ENCODE data around the gene EIF3D. TPM values are rescaled to one million over a fixed set of nuclear protein-coding genes. Genes with fewer than 3 reads are reported as not detected.
"Not testable (repeated sequence)": the region's sequence is repeated elsewhere in the genome, so short reads cannot be mapped to it uniquely, and the experiment has no call there.

Gene EIF3D
- total RNA-seq, 1 donor = 393 TPM

DNA sequence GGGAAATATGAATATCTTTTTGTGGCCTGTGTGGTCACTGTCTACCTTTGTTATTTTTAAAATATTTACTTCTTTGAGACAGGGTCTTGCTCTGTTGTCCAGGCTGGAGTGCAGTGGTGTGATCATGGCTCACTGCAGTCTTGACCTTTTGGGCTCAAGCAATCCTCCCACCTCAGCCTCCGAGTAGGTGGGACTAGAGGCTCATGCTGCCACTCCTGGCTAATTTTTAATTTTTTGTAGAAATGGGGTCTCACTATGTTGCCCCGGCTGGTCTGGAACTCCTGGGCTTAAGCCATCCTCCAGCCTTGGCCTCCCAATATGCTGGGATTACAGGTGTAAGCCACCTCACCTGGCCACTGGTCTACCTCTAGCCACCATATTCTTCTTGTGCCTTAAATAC, 3.5 kb upstream of the EIF3D start:
- TF ChIP-seq, protein P1, sequence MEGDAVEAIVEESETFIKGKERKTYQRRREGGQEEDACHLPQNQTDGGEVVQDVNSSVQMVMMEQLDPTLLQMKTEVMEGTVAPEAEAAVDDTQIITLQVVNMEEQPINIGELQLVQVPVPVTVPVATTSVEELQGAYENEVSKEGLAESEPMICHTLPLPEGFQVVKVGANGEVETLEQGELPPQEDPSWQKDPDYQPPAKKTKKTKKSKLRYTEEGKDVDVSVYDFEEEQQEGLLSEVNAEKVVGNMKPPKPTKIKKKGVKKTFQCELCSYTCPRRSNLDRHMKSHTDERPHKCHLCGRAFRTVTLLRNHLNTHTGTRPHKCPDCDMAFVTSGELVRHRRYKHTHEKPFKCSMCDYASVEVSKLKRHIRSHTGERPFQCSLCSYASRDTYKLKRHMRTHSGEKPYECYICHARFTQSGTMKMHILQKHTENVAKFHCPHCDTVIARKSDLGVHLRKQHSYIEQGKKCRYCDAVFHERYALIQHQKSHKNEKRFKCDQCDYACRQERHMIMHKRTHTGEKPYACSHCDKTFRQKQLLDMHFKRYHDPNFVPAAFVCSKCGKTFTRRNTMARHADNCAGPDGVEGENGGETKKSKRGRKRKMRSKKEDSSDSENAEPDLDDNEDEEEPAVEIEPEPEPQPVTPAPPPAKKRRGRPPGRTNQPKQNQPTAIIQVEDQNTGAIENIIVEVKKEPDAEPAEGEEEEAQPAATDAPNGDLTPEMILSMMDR (IDR thresholded peaks at IDR 0.05; ENCODE audit: extremely low read depth, low read depth, low read length) = no peak
- Histone ChIP-seq H3K4me2 (ENCODE audit: insufficient read depth, low read length) (no peak overlapping the region), H3K4me1 (ENCODE audit: insufficient read depth, low read length) (peaks cover 12% of the 10 kb centered on the region), H3K9me3 (ENCODE audit: low read depth, low read length) (no peaks in the 10 kb centered on the region), H3K79me2 (ENCODE audit: insufficient read depth, low read length) (peaks cover 15% of the 10 kb centered on the region), H3K27ac (ENCODE audit: low read depth, low read length) (no peak overlapping the region), H3K36me3 (ENCODE audit: insufficient read depth, low read length) (no peaks in the 10 kb centered on the region), H3K27me3 (ENCODE audit: insufficient read depth, low read length) (peaks cover 8% of the 10 kb centered on the region), H4K20me1 (ENCODE audit: insufficient read depth, low read length) (peaks cover 9% of the 10 kb centered on the region), H3K4me3 (ENCODE audit: insufficient read depth, low read length) (no peak overlapping the region), H2AFZ (ENCODE audit: low read length) (no peak overlapping the region)
- DNase-seq (ENCODE audit: insufficient read length, low spot score, missing footprints) = no peak

DNA sequence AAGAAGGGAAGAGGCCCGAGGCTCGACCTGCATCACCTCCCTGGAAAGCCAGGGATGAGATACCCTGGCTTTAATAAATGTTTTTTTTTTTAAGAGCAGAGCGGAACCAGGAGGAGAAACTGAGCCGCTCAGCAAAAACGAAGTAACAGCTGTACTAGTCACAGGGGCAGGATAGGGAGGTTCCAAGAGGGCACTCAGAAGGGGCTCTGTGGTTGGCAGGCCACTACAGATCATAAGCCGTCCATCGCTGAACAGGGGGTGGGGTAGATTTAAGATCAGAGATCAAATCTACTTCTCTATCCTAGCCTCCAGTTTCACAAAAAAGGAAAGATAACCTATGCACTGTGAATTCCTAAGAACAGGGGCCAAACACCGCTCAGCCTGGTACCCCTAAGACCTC, 625 bp downstream of the EIF3D start:
- Histone ChIP-seq H2AFZ (ENCODE audit: low read length) (peak overlapping the region; percentile 98), H3K4me3 (ENCODE audit: insufficient read depth, low read length) (peak overlapping the region; percentile 93), H3K9me3 (ENCODE audit: low read depth, low read length) (no peaks in the 10 kb centered on the region), H3K79me2 (ENCODE audit: insufficient read depth, low read length) (peaks cover 41% of the 10 kb centered on the region), H3K4me1 (ENCODE audit: insufficient read depth, low read length) (peaks cover 16% of the 10 kb centered on the region), H3K27me3 (ENCODE audit: insufficient read depth, low read length) (no peaks in the 10 kb centered on the region), H3K4me2 (ENCODE audit: insufficient read depth, low read length) (peak overlapping the region; percentile 92), H4K20me1 (ENCODE audit: insufficient read depth, low read length) (peaks cover 28% of the 10 kb centered on the region), H3K36me3 (ENCODE audit: insufficient read depth, low read length) (peaks cover 38% of the 10 kb centered on the region), H3K27ac (ENCODE audit: low read depth, low read length) (peak overlapping the region; percentile 81)
- DNase-seq (ENCODE audit: insufficient read length, low spot score, missing footprints) = no peak
- TF ChIP-seq, protein P1 (IDR thresholded peaks at IDR 0.05; ENCODE audit: extremely low read depth, low read depth, low read length) = no peak

GRCh38 chr22:36522662-36523061, 6.3 kb downstream of the EIF3D start:
- Histone ChIP-seq H3K79me2 (ENCODE audit: insufficient read depth, low read length) (peaks cover 29% of the 10 kb centered on the region), H3K4me1 (ENCODE audit: insufficient read depth, low read length) (peaks cover 5% of the 10 kb centered on the region), H2AFZ (ENCODE audit: low read length) (no peak overlapping the region), H3K27me3 (ENCODE audit: insufficient read depth, low read length) (no peaks in the 10 kb centered on the region), H3K4me2 (ENCODE audit: insufficient read depth, low read length) (no peak overlapping the region), H3K9me3 (ENCODE audit: low read depth, low read length) (no peaks in the 10 kb centered on the region), H3K4me3 (ENCODE audit: insufficient read depth, low read length) (no peak overlapping the region), H4K20me1 (ENCODE audit: insufficient read depth, low read length) (peaks cover 26% of the 10 kb centered on the region), H3K27ac (ENCODE audit: low read depth, low read length) (no peak overlapping the region), H3K36me3 (ENCODE audit: insufficient read depth, low read length) (peaks cover 93% of the 10 kb centered on the region)
- TF ChIP-seq, protein P1 (IDR thresholded peaks at IDR 0.05; ENCODE audit: extremely low read depth, low read depth, low read length) = no peak
- DNase-seq (ENCODE audit: insufficient read length, low spot score, missing footprints) = no peak

- Histone ChIP-seq H3K27me3 (ENCODE audit: insufficient read depth, low read length) (no peaks in the 10 kb centered on the region), H3K9me3 (ENCODE audit: low read depth, low read length) (no peaks in the 10 kb centered on the region), H3K79me2 (ENCODE audit: insufficient read depth, low read length) (peaks cover 10% of the 10 kb centered on the region), H3K36me3 (ENCODE audit: insufficient read depth, low read length) (peaks cover 97% of the 10 kb centered on the region), H3K27ac (ENCODE audit: low read depth, low read length) (no peak overlapping the region), H3K4me3 (ENCODE audit: insufficient read depth, low read length) (no peak overlapping the region), H4K20me1 (ENCODE audit: insufficient read depth, low read length) (peaks cover 17% of the 10 kb centered on the region), H2AFZ (ENCODE audit: low read length) (no peak overlapping the region), H3K4me2 (ENCODE audit: insufficient read depth, low read length) (no peak overlapping the region), H3K4me1 (ENCODE audit: insufficient read depth, low read length) (no peaks in the 10 kb centered on the region)
- TF ChIP-seq, protein P1 (IDR thresholded peaks at IDR 0.05; ENCODE audit: extremely low read depth, low read depth, low read length) = no peak
- DNase-seq (ENCODE audit: insufficient read length, low spot score, missing footprints) = no peak
These were observed 8.5 kb downstream of the EIF3D start for GRCh38 chr22:36520423-36520822.

DNA sequence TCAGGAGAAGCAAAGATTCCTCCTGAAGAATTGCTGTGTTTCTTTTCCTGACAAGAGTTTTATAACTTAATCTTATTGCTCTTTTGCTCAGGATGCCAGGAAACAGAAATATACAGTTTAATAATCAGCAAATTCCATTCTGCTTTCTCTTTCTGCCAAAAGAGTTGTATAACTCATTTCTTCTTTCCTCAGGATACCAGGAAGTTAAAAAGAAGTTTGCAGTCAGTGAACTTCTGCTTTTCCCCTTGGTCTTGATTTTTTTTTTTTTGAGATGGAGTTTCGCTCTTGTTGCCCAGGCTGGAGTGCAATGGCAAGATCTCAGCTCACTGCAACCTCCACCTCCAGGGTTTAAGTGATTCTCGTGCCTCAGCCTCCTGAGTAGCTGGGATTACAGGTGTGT, 9.1 kb downstream of the EIF3D start:
- H3K4me1 ChIP-seq (ENCODE audit: insufficient read depth, low read length); H3K27me3 ChIP-seq (ENCODE audit: insufficient read depth, low read length); H3K9me3 ChIP-seq (ENCODE audit: low read depth, low read length); H2AFZ ChIP-seq (ENCODE audit: low read length); H3K79me2 ChIP-seq (ENCODE audit: insufficient read depth, low read length); H3K27ac ChIP-seq (ENCODE audit: low read depth, low read length); H3K4me3 ChIP-seq (ENCODE audit: insufficient read depth, low read length); H3K4me2 ChIP-seq (ENCODE audit: insufficient read depth, low read length); DNase-seq (ENCODE audit: insufficient read length, low spot score, missing footprints): not testable (repeated sequence)
- Histone ChIP-seq H3K36me3 (ENCODE audit: insufficient read depth, low read length) (peaks cover 96% of the 10 kb centered on the region), H4K20me1 (ENCODE audit: insufficient read depth, low read length) (peaks cover 17% of the 10 kb centered on the region)

Data from osteoblast (primary cell).